ENCODE results near the gene TMCO4. TPM values are rescaled to one million over a fixed set of nuclear protein-coding genes. Genes with fewer than 3 reads are reported as not detected.
"Not testable (repeated sequence)": the region's sequence is repeated elsewhere in the genome, so short reads cannot be mapped to it uniquely, and the experiment has no call there.

TMCO4 gene
- polyA plus RNA-seq, 12 donors = 1.3 to 7.5 (median 1.9) TPM; not detected in 1

DNA sequence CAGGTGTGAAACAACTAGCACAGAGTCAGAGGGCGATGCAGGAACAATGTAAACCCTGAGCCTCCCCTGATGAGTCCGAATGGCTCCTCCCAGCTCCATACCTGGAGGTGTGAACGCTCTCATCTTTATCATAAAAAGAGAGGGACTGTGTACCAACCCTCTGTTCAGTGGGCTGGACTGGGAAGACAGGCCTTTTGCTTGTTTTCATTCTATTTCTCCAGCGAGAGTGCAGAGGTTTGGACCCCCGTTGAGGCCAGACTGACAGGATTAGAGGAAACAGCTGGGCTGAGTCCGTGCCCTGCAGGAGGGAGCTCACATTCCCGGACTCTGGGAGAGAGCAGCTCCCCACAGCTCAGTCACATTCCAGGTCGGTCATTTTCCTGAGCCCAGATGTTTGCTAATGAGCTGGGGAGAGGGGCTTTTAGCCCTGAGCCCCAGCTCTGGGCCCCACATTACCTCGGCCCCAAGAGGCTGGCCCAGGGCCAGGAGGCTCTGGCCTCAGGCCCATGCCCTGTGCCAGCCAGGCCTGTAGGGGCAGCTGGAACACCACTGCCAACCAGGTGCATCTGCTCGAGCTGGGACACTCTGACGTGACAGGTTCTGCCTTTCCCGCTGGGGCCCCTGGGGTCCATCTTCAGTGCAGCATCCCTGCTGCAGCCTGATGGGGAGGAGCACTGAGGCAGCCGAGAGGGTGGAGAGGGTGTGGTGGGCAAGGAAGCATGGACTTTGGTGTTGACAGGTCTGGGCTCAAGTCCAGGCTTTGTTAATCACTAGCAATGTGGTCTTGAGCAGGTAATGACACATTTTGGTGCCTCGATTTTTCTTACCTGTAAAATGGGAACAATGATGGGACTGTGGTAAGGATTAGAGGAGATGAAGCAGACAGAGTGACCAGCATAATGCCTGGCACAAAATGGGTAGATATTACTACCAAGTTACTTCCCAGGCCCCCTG is 159.1 kb downstream of the TMCO4 start:
- DNase-seq = no peak

DNA sequence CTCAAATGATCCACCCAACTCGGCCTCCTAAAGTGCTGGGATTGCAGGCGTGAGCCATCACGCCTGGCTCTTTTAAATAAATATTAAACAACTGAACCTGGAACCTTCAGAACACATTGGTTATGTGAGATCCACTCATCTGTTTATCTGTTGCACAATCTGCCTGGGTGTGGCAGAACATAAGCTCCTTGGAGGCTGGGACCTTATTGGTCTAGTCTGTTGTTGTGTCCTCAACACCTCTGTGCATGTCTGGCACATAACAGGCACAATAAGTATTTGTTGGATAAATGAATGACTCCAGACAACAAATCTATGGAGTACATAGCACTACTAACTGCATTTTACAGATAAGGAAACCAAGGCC is 159.7 kb downstream of the TMCO4 start:
- no peak for DNase-seq

- not testable (repeated sequence) for DNase-seq
Measured at GRCh38 chr1:19639228-19639627, 160.5 kb downstream of the TMCO4 start.

DNA sequence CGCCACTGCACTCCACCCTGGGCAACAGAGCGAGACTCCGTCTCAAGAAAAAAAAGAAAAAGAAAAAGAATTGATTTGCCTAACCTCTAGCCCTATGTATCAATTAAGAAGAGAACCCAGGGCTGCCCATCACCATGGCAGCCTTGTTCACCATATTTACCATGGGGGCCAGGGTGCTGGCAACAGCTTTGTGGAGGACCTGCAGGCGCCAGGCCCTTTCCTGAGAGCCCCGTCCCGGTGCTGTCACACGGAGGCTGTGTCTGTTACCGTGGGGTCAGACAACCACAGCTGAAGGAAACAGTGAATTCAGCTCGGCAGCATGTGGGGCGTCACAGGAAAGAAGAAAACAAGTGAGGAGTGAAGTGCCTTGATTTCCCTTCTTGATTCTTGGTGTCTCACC is 162.1 kb downstream of the TMCO4 start:
- no peak for DNase-seq

DNA sequence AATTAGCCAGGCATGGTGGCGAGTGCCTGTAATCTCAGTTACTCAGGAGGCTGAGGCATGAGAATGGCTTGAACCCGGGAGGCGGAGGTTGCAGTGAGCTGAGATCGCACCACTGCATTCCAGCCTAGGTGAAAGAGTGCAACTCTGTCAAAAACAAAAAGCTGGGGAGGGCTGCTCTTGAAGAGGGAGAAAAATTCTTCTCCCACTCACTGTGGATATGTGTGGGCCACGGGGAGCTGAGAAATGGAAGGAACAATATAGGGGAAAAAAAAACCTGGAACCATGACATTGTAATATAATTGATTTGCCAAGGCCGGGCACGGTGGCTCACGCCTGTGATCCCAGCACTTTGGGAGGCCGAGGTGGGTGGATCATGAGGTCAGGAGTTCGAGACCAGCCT is 163.0 kb downstream of the TMCO4 start:
- not testable (repeated sequence) for DNase-seq

DNA sequence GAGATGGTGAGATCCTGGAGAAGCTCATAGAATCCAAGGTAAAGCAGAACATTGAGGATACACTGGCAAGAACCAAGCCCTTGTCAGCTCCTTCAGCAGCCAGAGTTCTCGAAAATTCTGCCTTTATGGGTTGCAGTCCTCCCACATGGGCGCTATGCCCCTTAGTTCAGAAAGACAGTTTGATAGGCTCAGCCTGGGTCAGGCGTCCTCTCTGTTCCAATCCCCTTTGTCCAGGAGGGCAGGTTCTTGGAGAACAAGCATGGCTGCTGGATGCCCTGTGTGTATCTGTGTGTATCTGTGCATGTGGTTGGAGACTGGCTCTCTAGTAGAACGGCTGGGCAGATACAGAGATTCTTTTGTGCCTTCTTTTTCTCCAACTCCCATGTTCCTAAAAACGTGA is 163.7 kb downstream of the TMCO4 start:
- no peak for DNase-seq

- no peak for DNase-seq
Measured at GRCh38 chr1:19635646-19636045, 164.1 kb downstream of the TMCO4 start.

GRCh38 chr1:19635064-19635463 is 164.7 kb downstream of the TMCO4 start:
- not testable (repeated sequence) for DNase-seq

GRCh38 chr1:19633106-19633505 is 166.6 kb downstream of the TMCO4 start:
- no peak for DNase-seq

Other genes with a start within 250 kb of the TMCO4 start
- gene NBL1, start 155.6 kb downstream of the TMCO4 start, polyA plus RNA-seq (ENCODE audit: insufficient read length in 12 of 12) = 100 to 1,000 TPM in 1 of 12 donors, 10 to 100 TPM in 10, not detected in 1; 22.3 to 103 (median 34.8) TPM
- gene HTR6, start 135.0 kb downstream of the TMCO4 start, polyA plus RNA-seq (ENCODE audit: insufficient read length in 12 of 12) = not detected
- gene RNF186, start 15.4 kb upstream of the TMCO4 start, polyA plus RNA-seq (ENCODE audit: insufficient read length in 12 of 12) = 10 to 100 TPM in 1 of 12 donors, under 1 TPM in 1, not detected in 10; 0.14 to 12.2 TPM
- gene OTUD3, start 82.5 kb upstream of the TMCO4 start, polyA plus RNA-seq (ENCODE audit: insufficient read length in 12 of 12) = 10 to 100 TPM in 3 of 12 donors, 1 to 10 TPM in 8, not detected in 1; 3.7 to 13.8 (median 6.6) TPM
- not detected for gene PLA2G2E, start 123.7 kb upstream of the TMCO4 start, polyA plus RNA-seq (ENCODE audit: insufficient read length in 12 of 12)
- gene PLA2G2A, start 179.7 kb upstream of the TMCO4 start, polyA plus RNA-seq (ENCODE audit: insufficient read length in 12 of 12) = 10 to 100 TPM in 1 of 12 donors, 1 to 10 TPM in 8, under 1 TPM in 1, not detected in 2; 0.34 to 10.4 (median 1.3) TPM

Measured in muscle of arm (tissue), 12 donors.